ENCODE measurements around the gene CFB. TPM values are rescaled to one million over a fixed set of nuclear protein-coding genes. Genes with fewer than 3 reads are reported as not detected.

The CFB gene
- total RNA-seq, 6 experiments from 2014 or later = 0.33 to 1.3 (median 0.81) TPM; not detected in 1

GRCh38 chr6:31961616-31962015, 15.7 kb downstream of the CFB start:
- TF ChIP-seq CTCF (IDR thresholded peaks at IDR 0.05) = no peak
- no peak for DNase-seq
- Mint-ChIP-seq H3K27ac (no peak overlapping the region), H3K4me1 (ENCODE audit: low read depth) (peaks cover 32% of the 10 kb centered on the region), H3K9me3 (no peaks in the 10 kb centered on the region), H3K27me3 (ENCODE audit: insufficient read depth) (peaks cover 3% of the 10 kb centered on the region), H3K36me3 (ENCODE audit: low read depth) (peaks cover 17% of the 10 kb centered on the region), H3K4me3 (no peak overlapping the region)

GRCh38 chr6:31963921-31964320, 18.0 kb downstream of the CFB start:
- H3K4me3 Mint-ChIP-seq = no peak overlapping the region
- H3K4me1 Mint-ChIP-seq (ENCODE audit: low read depth) = peaks cover 15% of the 10 kb centered on the region
- H3K36me3 Mint-ChIP-seq (ENCODE audit: low read depth) = peaks cover 18% of the 10 kb centered on the region
- H3K27ac Mint-ChIP-seq = no peak overlapping the region
- TF ChIP-seq CTCF (IDR thresholded peaks at IDR 0.05) = no peak
- H3K9me3 Mint-ChIP-seq = no peaks in the 10 kb centered on the region
- no peak for DNase-seq
- peaks cover 2% of the 10 kb centered on the region for H3K27me3 Mint-ChIP-seq (ENCODE audit: insufficient read depth)

- DNase-seq = no peak
- Mint-ChIP-seq H3K9me3 (no peaks in the 10 kb centered on the region), H3K27ac (no peak overlapping the region), H3K4me3 (no peak overlapping the region), H3K27me3 (ENCODE audit: insufficient read depth) (peaks cover 8% of the 10 kb centered on the region), H3K36me3 (ENCODE audit: low read depth) (peaks cover 31% of the 10 kb centered on the region), H3K4me1 (ENCODE audit: low read depth) (peaks cover 19% of the 10 kb centered on the region)
- TF ChIP-seq CTCF (IDR thresholded peaks at IDR 0.05) = no peak
Observed at GRCh38 chr6:31965700-31966099, 19.8 kb downstream of the CFB start.

- Mint-ChIP-seq H3K27me3 (ENCODE audit: insufficient read depth) (peaks cover 9% of the 10 kb centered on the region), H3K27ac (no peak overlapping the region), H3K4me1 (ENCODE audit: low read depth) (peaks cover 19% of the 10 kb centered on the region), H3K4me3 (no peak overlapping the region), H3K36me3 (ENCODE audit: low read depth) (peaks cover 29% of the 10 kb centered on the region), H3K9me3 (no peaks in the 10 kb centered on the region)
- DNase-seq = no peak
- no peak for TF ChIP-seq CTCF (IDR thresholded peaks at IDR 0.05)
Observed at GRCh38 chr6:31966506-31966905, 20.6 kb downstream of the CFB start.

GRCh38 chr6:31966997-31967925, 21.4 kb downstream of the CFB start:
- TF ChIP-seq CTCF (IDR thresholded peaks at IDR 0.05) = no peak
- H3K9me3 Mint-ChIP-seq = peaks cover 3% of the 10 kb centered on the region; the same call in 1 of the 2 replicates
- peaks cover 19% of the 10 kb centered on the region for H3K4me1 Mint-ChIP-seq (ENCODE audit: low read depth)
- H3K27ac Mint-ChIP-seq = no peak overlapping the region
- DNase-seq = no peak
- peaks cover 17% of the 10 kb centered on the region for H3K27me3 Mint-ChIP-seq (ENCODE audit: insufficient read depth)
- H3K36me3 Mint-ChIP-seq (ENCODE audit: low read depth) = peaks cover 26% of the 10 kb centered on the region
- no peak overlapping the region for H3K4me3 Mint-ChIP-seq

All from HFFc6 (cell line).